Right lobe of liver (tissue), 6 donors: ENCODE results near the gene IGF2. TPM values are rescaled to one million over a fixed set of nuclear protein-coding genes. Genes with fewer than 3 reads are reported as not detected.

Experiments used
- ATAC-seq, 4 donors: fragments of 200-7000 bp; cut with Tn5 transposase; one replicate each; pipeline ENCODE4 v1.9.1; 2020; ENCODE audit warnings: mild to moderate bottlenecking in 4 of 4, moderate library complexity in 4 of 4
- DNase-seq, 3 donors: peaks; one replicate each; pipeline ENCODE4 v3.0.0-alpha.2; 2020
- H3K27ac ChIP-seq, 3 donors: fragments of 200-600 bp; one replicate each; pipeline ENCODE4 v1.8.0; 2022
- H3K27me3 ChIP-seq, 2 donors: fragments of 200-600 bp; one replicate each; pipeline ENCODE4 v1.8.0; 2022
- H3K36me3 ChIP-seq, 4 donors: fragments of 200-600 bp; sonication (generic) in 1 of 4; one replicate each; pipeline versions ENCODE4 v1.5.1 to v1.8.0; 2017 to 2022; ENCODE audit warnings: control low read depth in 1 of 4
- H3K4me1 ChIP-seq, 4 donors: fragments of 200-600 bp; sonication (generic) in 1 of 4; one replicate each; pipeline versions ENCODE4 v1.5.1 to v1.8.0; 2017 to 2022; ENCODE audit warnings: control low read depth in 1 of 4
- H3K4me3 ChIP-seq, 3 donors: fragments of 200-600 bp; one replicate each; pipeline ENCODE4 v1.8.0; 2022
- H3K9me3 ChIP-seq, 4 donors: fragments of 200-600 bp; sonication (generic) in 1 of 4; one replicate each; pipeline versions ENCODE4 v1.5.1 to v1.8.0; 2017 to 2022; ENCODE audit warnings: control low read depth in 1 of 4
- CTCF ChIP-seq, 4 donors: fragments of 200-600 bp in 3 of 4; fragments of 450-650 bp in 1 of 4; IDR thresholded peaks; one replicate each; pipeline versions ENCODE4 v1.5.1 to v1.8.0; 2016 to 2022; ENCODE audit warnings: antibody characterized with exemption in 4 of 4, mild to moderate bottlenecking in 2 of 4
- POLR2A ChIP-seq: fragments of 450-650 bp; IDR thresholded peaks from one replicate; pipeline ENCODE4 v1.6.1; 2017; ENCODE audit warnings: antibody characterized with exemption, mild to moderate bottlenecking
- WGBS: methylation state at CpG from one replicate; pipeline ENCODE4 v1.1.6; 2018; ENCODE audit warnings: low coverage, low lambda C conversion rate; ENCODE audit not compliant: insufficient coverage; ENCODE audit errors: missing lambda C conversion rate; 5-methylcytosine and 5-hydroxymethylcytosine counted together
- intact Hi-C, 2 donors: fragments of 100-400 bp; cut with DNase I; formaldehyde crosslinking; loops; one replicate each; pipeline versions ENCODE4 v1.11.2 to v1.14.1; 2022
- total RNA-seq, 6 experiments: library from RNA; depleted of rRNA in 2 of 6; stranded (reverse); fragments of >200 nt in 2 of 6; fragmentation: NEBNext Ultra II Directional in 3 of 6; extraction: Animal tissue kit (Norgen Biotek cat#: 25700) in 3 of 6; gene quantifications; one replicate each; pipeline versions ENCODE4 v1.1.0 to v1.2.4, GENCODE V29; 2016 to 2023
- donor health status: DM: no; HTN: yes; CAD: no.
- donor health status: DM: no; HTN: no; CAD: no.
- donor health status: DM: no; HTN: no; CAD: no.
- donor health status: DM: no; HTN: yes; CAD: no.
- donor health status: DM: no; HTN: yes; CAD: no.

The IGF2 gene
- total RNA-seq, 6 experiments from 2014 or later, result 86.6 to 289 (median 177) TPM

GRCh38 chr11:2129308-2129698 lies 9.9 kb downstream of the IGF2 start:
- H3K4me1 ChIP-seq, result peaks cover 0 to 3% (median 0%) of the 10 kb centered on the region in 4 donors
- no peak overlapping the region for H3K4me3 ChIP-seq
- DNase-seq (peak in 2 of 3 donors; percentile 12 to 49), ATAC-seq (no peak)
- no peak for TF ChIP-seq POLR2A
- TF ChIP-seq CTCF (IDR thresholded peaks at IDR 0.05), result no peak
- no peak overlapping the region for H3K27ac ChIP-seq
- no peaks in the 10 kb centered on the region for H3K9me3 ChIP-seq
- no peaks in the 10 kb centered on the region for H3K27me3 ChIP-seq
- intact Hi-C loops, result no loop called here
- peaks cover 0 to 24% (median 9%) of the 10 kb centered on the region in 4 donors for H3K36me3 ChIP-seq
- WGBS, result 87% methylated on average over 9 of the region's 17 CpGs

- Histone ChIP-seq H3K9me3 (no peaks in the 10 kb centered on the region), H3K27ac (no peak overlapping the region), H3K4me3 (no peak overlapping the region), H3K36me3 (peaks cover 0 to 19% (median 6%) of the 10 kb centered on the region in 4 donors), H3K4me1 (no peaks in the 10 kb centered on the region), H3K27me3 (no peaks in the 10 kb centered on the region)
- WGBS, result 79% methylated on average over 11 of the region's 12 CpGs
- DNase-seq (peak in 1 of 3 donors; percentile 22), ATAC-seq (no peak)
- TF ChIP-seq POLR2A (no peak), CTCF (IDR thresholded peaks at IDR 0.05) (no peak)
- intact Hi-C loops, result no loop called here
These were observed 10.5 kb downstream of the IGF2 start for GRCh38 chr11:2128511-2129307.

- intact Hi-C loops, result no loop called here
- Histone ChIP-seq H3K36me3 (peaks cover 0 to 15% (median 3%) of the 10 kb centered on the region in 4 donors), H3K4me3 (no peak overlapping the region), H3K4me1 (no peaks in the 10 kb centered on the region), H3K27me3 (no peaks in the 10 kb centered on the region), H3K27ac (no peak overlapping the region), H3K9me3 (no peaks in the 10 kb centered on the region)
- no peak for TF ChIP-seq CTCF (IDR thresholded peaks at IDR 0.05)
- no peak for TF ChIP-seq POLR2A
- WGBS, result no CpG with 5 or more reads among the region's 7 CpGs
- ATAC-seq (peak in 3 of 4 donors; percentile 8 to 40 (median 21)), DNase-seq (peak in 2 of 3 donors; percentile 18 to 42)
These were observed 11.1 kb downstream of the IGF2 start for GRCh38 chr11:2128130-2128510.

GRCh38 chr11:2127482-2128129 lies 11.6 kb downstream of the IGF2 start:
- intact Hi-C loops, result no loop called here
- H3K27me3 ChIP-seq, result no peaks in the 10 kb centered on the region
- peak in 1 of 3 donors; percentile 48 for DNase-seq
- peak in 3 of 4 donors; percentile 30 to 52 (median 32) for ATAC-seq
- H3K4me1 ChIP-seq, result peaks cover 0 to under 1% (median 0%) of the 10 kb centered on the region in 4 donors
- no peaks in the 10 kb centered on the region for H3K9me3 ChIP-seq
- peaks cover 0 to 9% (median 2%) of the 10 kb centered on the region in 4 donors for H3K36me3 ChIP-seq
- H3K27ac ChIP-seq, result no peak overlapping the region
- no peak overlapping the region for H3K4me3 ChIP-seq
- TF ChIP-seq CTCF (IDR thresholded peaks at IDR 0.05) (no peak), POLR2A (no peak)
- 48% methylated on average over 2 of the region's 8 CpGs for WGBS
